ENCODE results near the gene GDAP1L1. TPM values are rescaled to one million over a fixed set of nuclear protein-coding genes. Genes with fewer than 3 reads are reported as not detected.
A peak's percentile ranks its signal among the peaks of the same experiment; 100 is the strongest.

The GDAP1L1 gene
- total RNA-seq, 4 donors from 2014 or later = 0.23 to 0.83 TPM; not detected in 2

- peaks cover 0 to 5% (median 2%) of the 10 kb centered on the region in 4 donors for H3K36me3 ChIP-seq
- DNase-seq (ENCODE audit: extremely low spot score) = no peak
- no peaks in the 10 kb centered on the region for H3K9me3 ChIP-seq
- WGBS = 11% methylated on average over 16 of the region's 24 CpGs
- TF ChIP-seq POLR2A (IDR thresholded peaks at IDR 0.05; ENCODE audit: low read depth) (peak; percentile 83), POLR2AphosphoS5 (IDR thresholded peaks at IDR 0.05) (no peak)
- peak overlapping the region; percentile 96 to 99 (median 98) for H3K27ac ChIP-seq (replicated peaks in 1 of 4)
- intact Hi-C loops (cut with DNase I) = loop anchor here (5.0 to 10.0 kb wide), 6 partner anchors 173 to 673 kb away; partner anchors contain the start of genes SERINC3, TTPAL and YWHAB
- no peaks in the 10 kb centered on the region for H3K27me3 ChIP-seq
- H3K4me3 ChIP-seq = peak overlapping the region; percentile 81 to 94 (median 92)
- peaks cover 45 to 63% (median 49%) of the 10 kb centered on the region in 4 donors for H3K4me1 ChIP-seq
Observed at GRCh38 chr20:44211177-44212039, 35.7 kb upstream of the GDAP1L1 start.

GRCh38 chr20:44212792-44213191 lies 34.3 kb upstream of the GDAP1L1 start:
- WGBS = 72% methylated on average over 4 of the region's 4 CpGs
- no peak for TF ChIP-seq POLR2A (IDR thresholded peaks at IDR 0.05; ENCODE audit: low read depth)
- Histone ChIP-seq H3K4me1 (peaks cover 31 to 60% (median 43%) of the 10 kb centered on the region in 4 donors), H3K4me3 (no peak overlapping the region), H3K36me3 (peaks cover 0 to 8% (median 0%) of the 10 kb centered on the region in 4 donors), H3K27ac (replicated peaks in 1 of 4) (peak overlapping the region; percentile 96 to 99 (median 98)), H3K9me3 (no peaks in the 10 kb centered on the region), H3K27me3 (no peaks in the 10 kb centered on the region)
- intact Hi-C loops (cut with DNase I) = loop anchor here (5.0 to 10.0 kb wide), 6 partner anchors 172 to 672 kb away; partner anchors contain the start of genes SERINC3, TTPAL and YWHAB
- DNase-seq (ENCODE audit: extremely low spot score) = no peak

- peak in 1 of 2 donors; percentile 20 for TF ChIP-seq POLR2AphosphoS5 (IDR thresholded peaks at IDR 0.05)
- TF ChIP-seq CTCF (IDR thresholded peaks at IDR 0.05) = peak; percentile 55 to 74 (median 74)
- no peak for TF ChIP-seq EP300 (IDR thresholded peaks at IDR 0.05)
- TF ChIP-seq POLR2A (IDR thresholded peaks at IDR 0.05; ENCODE audit: low read depth) = no peak
- 54% methylated on average over 7 of the region's 7 CpGs for WGBS
- no peaks in the 10 kb centered on the region for H3K27me3 ChIP-seq
- H3K4me1 ChIP-seq = peaks cover 11 to 45% (median 31%) of the 10 kb centered on the region in 4 donors
- no peak for DNase-seq (ENCODE audit: extremely low spot score)
- H3K4me3 ChIP-seq = no peak overlapping the region
- H3K9me3 ChIP-seq = no peaks in the 10 kb centered on the region
- intact Hi-C loops (cut with DNase I) = loop anchor here (1.0 to 10.0 kb wide), 6 partner anchors 96 to 670 kb away; partner anchors contain the start of genes FITM2, SERINC3 and YWHAB
- no peak overlapping the region for H3K27ac ChIP-seq (replicated peaks in 1 of 4)
- H3K36me3 ChIP-seq = peaks cover 0 to 10% (median 2%) of the 10 kb centered on the region in 4 donors
Observed at GRCh38 chr20:44215125-44215524, 32.0 kb upstream of the GDAP1L1 start.

GRCh38 chr20:44217342-44218092 lies 29.6 kb upstream of the GDAP1L1 start:
- Histone ChIP-seq H3K27me3 (no peaks in the 10 kb centered on the region), H3K4me1 (peaks cover 0 to 34% (median 18%) of the 10 kb centered on the region in 4 donors), H3K9me3 (no peaks in the 10 kb centered on the region), H3K36me3 (peaks cover 0 to 19% (median 4%) of the 10 kb centered on the region in 4 donors), H3K4me3 (no peak overlapping the region), H3K27ac (replicated peaks in 1 of 4) (no peak overlapping the region)
- DNase-seq (ENCODE audit: extremely low spot score) = no peak
- intact Hi-C loops (cut with DNase I) = loop anchor here (10.0 kb wide), 5 partner anchors 167 to 667 kb away; partner anchors contain the start of genes SERINC3 and YWHAB
- peak; percentile 73 to 92 (median 79) for TF ChIP-seq CTCF (IDR thresholded peaks at IDR 0.05)
- TF ChIP-seq POLR2A (IDR thresholded peaks at IDR 0.05; ENCODE audit: low read depth) = no peak
- 42% methylated on average over 11 of the region's 11 CpGs for WGBS

- no peak for DNase-seq (ENCODE audit: extremely low spot score)
- intact Hi-C loops (cut with DNase I) = loop anchor here (10.0 kb wide), 5 partner anchors 166 to 666 kb away; partner anchors contain the start of genes SERINC3 and YWHAB
- H3K9me3 ChIP-seq = no peaks in the 10 kb centered on the region
- no peak overlapping the region for H3K4me3 ChIP-seq
- H3K4me1 ChIP-seq = peaks cover 0 to 27% (median 14%) of the 10 kb centered on the region in 4 donors
- H3K36me3 ChIP-seq = peaks cover 0 to 19% (median 4%) of the 10 kb centered on the region in 4 donors
- H3K27me3 ChIP-seq = no peaks in the 10 kb centered on the region
- TF ChIP-seq POLR2A (IDR thresholded peaks at IDR 0.05; ENCODE audit: low read depth) = no peak
- no peak for TF ChIP-seq POLR2AphosphoS5 (IDR thresholded peaks at IDR 0.05)
- TF ChIP-seq CTCF (IDR thresholded peaks at IDR 0.05) = no peak
- no peak for TF ChIP-seq EP300 (IDR thresholded peaks at IDR 0.05)
- H3K27ac ChIP-seq (replicated peaks in 1 of 4) = no peak overlapping the region
- WGBS = 63% methylated on average over 4 of the region's 4 CpGs
Observed at GRCh38 chr20:44218446-44218845, 28.7 kb upstream of the GDAP1L1 start.
